Skeletal muscle tissue (tissue), 4 donors: ENCODE measurements around the gene PPP4C. TPM values are rescaled to one million over a fixed set of nuclear protein-coding genes. Genes with fewer than 3 reads are reported as not detected.
A peak's percentile ranks its signal among the peaks of the same experiment; 100 is the strongest.

Experiments used
- H3K27ac ChIP-seq: one replicate; pipeline ENCODE4 v1.7.0; 2013; ENCODE audit warnings: mild to moderate bottlenecking, low read depth, low read length, inconsistent platforms
- H3K27me3 ChIP-seq, 3 donors: one replicate each; pipeline ENCODE4 v1.7.0; 2013; ENCODE audit warnings: low read length in 3 of 3; ENCODE audit not compliant: control insufficient read depth in 3 of 3, insufficient read depth in 3 of 3
- H3K36me3 ChIP-seq, 3 donors: one replicate each; pipeline ENCODE4 v1.7.0; 2013; ENCODE audit warnings: low read length in 3 of 3; ENCODE audit not compliant: control insufficient read depth in 3 of 3, insufficient read depth in 3 of 3
- H3K4me1 ChIP-seq, 3 donors: one replicate each; pipeline ENCODE4 v1.7.0; 2013; ENCODE audit warnings: low read length in 3 of 3, mild to moderate bottlenecking in 3 of 3; ENCODE audit not compliant: control insufficient read depth in 3 of 3, insufficient read depth in 3 of 3
- H3K4me3 ChIP-seq, 3 donors: one replicate each; pipeline ENCODE4 v1.7.0; 2013; ENCODE audit warnings: low read length in 3 of 3
- H3K9ac ChIP-seq, 3 donors: one replicate each; pipeline ENCODE4 v1.7.0; 2013; ENCODE audit warnings: low read length in 3 of 3, mild to moderate bottlenecking in 3 of 3, moderate library complexity in 2 of 3, low read depth in 1 of 3
- H3K9me3 ChIP-seq, 3 donors: one replicate each; pipeline ENCODE4 v1.7.0; 2013; ENCODE audit warnings: low read length in 3 of 3; ENCODE audit not compliant: control insufficient read depth in 3 of 3
- total RNA-seq: library from RNA; depleted of rRNA; stranded (reverse); fragments of >200 nt; gene quantifications from one replicate; pipeline ENCODE4 v1.2.3, GENCODE V29; 2014
- donor health status: Osteomylitis.

The PPP4C gene
- total RNA-seq, 1 donor from 2014 or later, result 72.0 TPM

DNA sequence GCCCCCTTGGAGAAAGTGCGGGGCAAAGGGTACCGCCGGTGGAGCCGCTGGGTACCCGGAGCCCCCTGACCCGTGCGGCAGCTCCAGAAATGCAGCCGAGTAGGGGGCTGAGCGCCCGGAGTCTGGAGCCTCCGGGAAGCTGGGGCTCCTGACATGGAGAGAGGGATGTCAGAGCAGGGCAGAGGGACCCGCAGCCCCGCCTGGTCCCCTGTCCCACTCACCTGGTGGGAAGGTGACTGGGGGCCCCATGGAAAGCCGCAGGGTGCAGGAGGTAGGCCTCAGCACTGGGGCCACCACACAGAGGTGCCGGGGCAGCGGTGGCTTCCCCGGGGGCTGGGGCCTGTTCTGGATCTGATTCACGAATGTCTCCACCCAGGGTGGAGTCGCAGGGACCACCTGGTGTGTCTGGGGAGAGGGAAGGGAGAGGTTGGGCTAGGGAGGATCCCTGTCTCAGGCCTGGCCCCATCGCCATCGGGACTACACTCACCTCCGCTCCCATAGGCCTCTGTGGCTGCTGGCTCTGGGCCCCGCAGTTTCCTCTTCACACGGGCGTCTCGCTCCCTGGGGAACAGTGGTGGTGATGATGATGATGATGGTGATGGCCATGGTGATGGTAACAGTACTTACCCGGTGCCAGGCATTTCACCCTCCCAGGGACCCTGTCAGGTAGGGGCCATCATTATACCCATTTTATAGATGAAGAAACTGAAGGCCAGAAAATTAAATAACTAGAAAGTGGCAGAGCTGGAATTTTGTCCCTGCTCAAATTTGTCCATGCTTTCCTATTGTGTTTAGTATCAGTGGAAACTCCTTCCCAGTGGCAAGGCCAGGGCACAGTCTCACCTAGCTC is 10.7 kb downstream of the PPP4C start:
- Histone ChIP-seq H3K27ac (no peak overlapping the region), H3K4me1 (peaks cover 0 to 10% (median 10%) of the 10 kb centered on the region in 3 donors), H3K9ac (no peak overlapping the region)

DNA sequence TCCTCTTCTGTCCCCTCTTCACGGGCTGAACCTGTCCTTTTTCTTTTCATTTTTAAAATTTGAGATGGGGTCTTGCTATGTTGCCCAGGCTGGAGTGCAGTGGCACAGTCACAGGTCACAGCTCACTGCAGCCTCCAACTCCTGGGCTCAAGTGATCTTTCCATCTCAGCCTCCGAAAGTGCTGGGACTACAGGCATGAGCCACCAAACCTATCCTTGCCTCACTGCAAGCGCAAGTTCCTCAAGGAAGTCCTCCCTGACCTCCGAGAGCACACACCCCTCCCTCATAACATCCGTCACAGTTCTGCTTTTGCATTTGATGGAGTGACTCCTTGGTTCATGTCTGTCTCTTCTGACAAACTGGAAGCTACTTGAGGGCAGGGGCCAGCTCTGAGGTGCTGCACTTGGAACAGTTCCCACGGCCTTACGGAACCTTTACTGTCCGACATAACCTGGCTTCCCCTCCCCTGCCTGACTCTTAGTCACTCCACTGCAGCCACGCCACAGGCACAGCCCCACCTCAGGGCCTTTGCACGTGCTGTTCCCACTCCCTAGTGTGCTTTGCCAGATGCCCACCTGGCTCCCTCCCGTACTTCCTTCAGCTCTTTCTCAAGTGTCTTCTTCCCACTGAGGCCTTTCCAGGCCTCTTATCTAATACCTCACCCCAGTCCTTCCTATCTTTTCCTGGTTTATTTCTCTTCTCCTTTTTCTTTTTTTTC is 11.5 kb downstream of the PPP4C start:
- Histone ChIP-seq H3K4me1 (peaks cover 5 to 18% (median 17%) of the 10 kb centered on the region in 3 donors), H3K4me3 (no peak overlapping the region)

More for the DNA sequence above, 10.7 kb downstream of the PPP4C start:
- peaks cover 34 to 36% (median 34%) of the 10 kb centered on the region in 3 donors for H3K36me3 ChIP-seq
- no peak overlapping the region for H3K4me3 ChIP-seq
- no peaks in the 10 kb centered on the region for H3K27me3 ChIP-seq
- H3K9me3 ChIP-seq, result no peaks in the 10 kb centered on the region

DNA sequence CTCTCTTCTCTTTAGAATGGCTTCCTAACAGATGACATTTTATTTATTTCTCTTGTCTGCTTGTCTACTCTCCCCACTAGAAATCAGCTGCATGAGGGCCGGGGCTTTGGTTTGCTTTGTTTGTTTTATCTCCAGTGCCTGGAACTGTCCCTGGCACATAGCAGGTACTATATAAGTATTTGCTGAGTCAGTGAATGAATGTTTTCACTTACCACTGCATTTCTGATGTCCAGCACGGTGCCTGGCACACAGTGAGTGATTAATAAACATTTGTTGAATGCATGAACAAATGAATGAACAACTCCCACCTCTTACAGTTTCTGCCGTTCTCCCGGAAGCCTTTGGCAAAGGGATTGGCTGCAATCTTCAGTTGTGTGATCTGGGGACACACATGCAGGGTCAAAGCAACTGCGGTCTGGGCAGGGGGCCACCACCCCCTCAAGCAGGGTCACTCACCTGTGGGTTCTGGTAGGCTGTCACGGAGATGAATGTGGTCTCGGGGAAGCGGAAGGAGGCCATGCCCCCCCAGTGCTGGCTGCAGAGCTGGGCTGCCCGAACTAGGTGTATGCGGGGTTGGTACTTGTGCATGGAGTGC is 12.5 kb downstream of the PPP4C start:
- Histone ChIP-seq H3K9me3 (no peaks in the 10 kb centered on the region), H3K27ac (no peak overlapping the region), H3K27me3 (no peaks in the 10 kb centered on the region), H3K9ac (peak overlapping the region in 1 of 3 donors; percentile 16), H3K4me1 (peaks cover 10 to 28% (median 24%) of the 10 kb centered on the region in 3 donors), H3K4me3 (no peak overlapping the region), H3K36me3 (peaks cover 18 to 21% (median 20%) of the 10 kb centered on the region in 3 donors)

More for the DNA sequence above, 11.5 kb downstream of the PPP4C start:
- H3K27me3 ChIP-seq, result no peaks in the 10 kb centered on the region
- peaks cover 28 to 31% (median 30%) of the 10 kb centered on the region in 3 donors for H3K36me3 ChIP-seq
- H3K9me3 ChIP-seq, result no peaks in the 10 kb centered on the region
- H3K27ac ChIP-seq, result no peak overlapping the region
- no peak overlapping the region for H3K9ac ChIP-seq

DNA sequence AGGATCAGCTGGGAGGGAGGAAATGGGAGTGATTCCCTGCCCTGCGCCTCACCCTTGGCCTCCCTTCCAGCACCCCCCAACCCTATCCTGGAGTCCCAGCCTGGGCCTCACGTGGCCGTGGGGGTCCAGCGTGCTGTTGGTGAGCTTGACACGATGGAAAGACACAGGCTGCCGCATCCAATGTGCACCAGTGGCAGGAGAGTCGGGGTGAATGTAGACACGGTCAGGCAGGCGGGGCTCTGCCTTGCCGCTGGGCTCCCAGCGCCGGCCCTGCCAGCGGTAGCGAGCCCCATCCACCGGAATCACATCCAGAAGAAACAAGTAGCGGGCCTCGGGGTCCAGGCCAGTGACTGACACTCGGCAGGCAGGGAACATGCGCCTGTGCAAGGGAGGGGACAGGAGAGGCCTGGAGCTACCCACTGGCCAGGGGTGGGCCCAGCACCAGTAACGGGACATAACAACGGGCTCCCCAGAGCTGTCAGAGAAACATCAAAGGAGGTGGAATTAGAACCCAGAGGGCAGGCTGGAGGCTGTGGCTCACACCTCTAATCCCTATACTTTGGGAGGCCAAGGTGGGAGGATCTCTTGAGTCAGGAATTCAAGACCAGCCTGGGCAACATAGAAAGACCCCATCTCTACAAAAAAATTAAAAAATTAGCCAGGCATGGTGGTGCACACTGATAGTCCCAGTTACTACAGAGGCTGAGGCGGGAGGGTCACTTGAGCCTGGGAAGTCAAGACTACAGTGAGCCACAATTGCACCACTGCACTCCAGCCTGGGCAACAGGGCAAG is 13.2 kb downstream of the PPP4C start:
- Histone ChIP-seq H3K36me3 (peaks cover 15 to 18% (median 16%) of the 10 kb centered on the region in 3 donors), H3K4me1 (peaks cover 13 to 31% (median 28%) of the 10 kb centered on the region in 3 donors), H3K4me3 (no peak overlapping the region), H3K27ac (no peak overlapping the region), H3K9ac (peak overlapping the region in 1 of 3 donors; percentile 16), H3K9me3 (no peaks in the 10 kb centered on the region), H3K27me3 (no peaks in the 10 kb centered on the region)

DNA sequence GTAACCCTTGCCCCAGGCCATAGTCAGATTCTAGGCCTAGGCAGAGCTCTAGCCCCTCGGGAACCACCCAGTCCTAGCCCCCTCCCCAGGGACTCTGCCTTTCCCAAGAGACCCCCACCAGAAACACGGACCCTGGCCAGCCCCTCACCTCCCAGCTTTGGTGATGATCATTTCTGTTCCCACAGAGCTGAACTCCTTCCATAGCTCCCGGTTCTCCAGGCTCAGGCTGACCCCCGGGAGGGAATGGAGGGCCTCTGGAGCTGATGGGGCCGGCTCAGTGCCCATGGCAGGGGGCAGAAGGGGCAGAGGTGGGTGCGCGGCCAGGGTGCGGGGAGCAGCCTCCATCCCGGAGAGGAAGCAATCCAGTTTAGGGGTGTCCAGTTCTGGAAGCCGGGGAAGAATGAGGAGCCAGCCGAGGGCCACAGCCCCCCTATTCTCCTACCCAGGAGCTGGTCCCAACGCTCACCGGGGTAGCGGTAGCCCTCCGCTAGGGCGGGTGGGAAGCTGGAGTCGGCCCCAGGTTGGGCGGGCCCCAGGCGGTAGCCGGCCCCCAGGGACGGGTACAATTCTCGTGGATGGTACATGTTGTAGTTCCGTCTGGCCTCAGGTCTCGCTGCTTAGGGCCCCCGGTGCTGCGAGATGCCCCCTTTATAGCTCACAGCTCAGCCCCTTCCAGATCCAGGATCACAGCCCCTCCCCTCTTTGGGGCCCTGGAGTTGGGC is 15.0 kb downstream of the PPP4C start:
- Histone ChIP-seq H3K9ac (peak overlapping the region in 1 of 3 donors; percentile 89), H3K36me3 (peaks cover 13 to 15% (median 14%) of the 10 kb centered on the region in 3 donors), H3K27ac (peak overlapping the region; percentile 85), H3K9me3 (no peaks in the 10 kb centered on the region), H3K4me1 (peaks cover 29 to 46% (median 43%) of the 10 kb centered on the region in 3 donors), H3K27me3 (no peaks in the 10 kb centered on the region), H3K4me3 (no peak overlapping the region)

DNA sequence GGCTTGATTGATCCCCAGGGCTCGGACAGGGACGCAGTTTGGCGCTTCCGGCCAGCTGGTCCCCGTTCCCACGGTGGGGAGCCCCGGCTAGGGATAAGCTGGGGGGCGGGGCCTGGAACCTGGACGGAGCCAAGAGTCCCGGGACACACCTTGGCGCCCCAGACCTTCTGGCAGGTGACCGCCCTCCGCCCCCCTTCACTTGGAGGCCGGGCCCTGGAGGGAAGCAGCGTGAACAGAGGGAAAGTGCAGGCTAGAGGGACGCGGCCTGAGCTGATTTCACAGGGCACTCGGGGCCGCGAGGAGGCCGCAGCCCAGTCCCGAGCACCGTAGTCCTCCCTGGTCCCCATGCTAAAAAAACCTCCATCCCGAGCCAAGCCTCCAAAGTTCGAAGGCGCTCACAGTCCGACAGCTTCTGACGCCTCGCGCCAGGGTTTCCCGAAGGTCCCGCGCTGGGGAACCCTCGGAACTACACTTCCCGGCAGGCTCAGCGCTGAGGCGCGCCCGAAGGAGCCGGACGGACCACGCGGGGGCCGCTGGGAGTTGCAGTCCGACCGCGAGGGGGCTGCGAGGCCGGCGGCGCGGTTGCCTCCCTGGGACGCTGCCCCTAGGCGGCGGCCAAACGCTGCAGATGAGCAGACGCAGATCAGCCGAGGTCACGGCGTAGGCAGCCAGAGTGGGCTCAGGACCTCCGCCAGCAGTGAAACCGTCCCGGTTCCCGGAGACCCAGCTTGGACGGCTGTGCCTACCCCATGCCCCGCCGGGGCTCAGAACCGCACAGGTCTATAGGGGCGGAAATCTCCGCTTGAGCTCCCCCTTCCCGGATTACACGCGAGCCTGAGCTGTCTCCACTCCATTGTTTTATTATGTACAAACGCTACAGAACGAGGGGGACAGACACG is 15.9 kb downstream of the PPP4C start, which contains the start of gene TBX6:
Gene TBX6 (minus strand): TSS at position 451 of the 899 bp plus-strand sequence. CDS start 731 bp downstream, outside the sequence.
- no peaks in the 10 kb centered on the region for H3K27me3 ChIP-seq
- no peaks in the 10 kb centered on the region for H3K9me3 ChIP-seq
- peak within 1 kb of the TSS; percentile 71 to 83 (median 77) for H3K4me3 ChIP-seq
- H3K9ac ChIP-seq, result peak within 1 kb of the TSS; percentile 72 to 89 (median 81)
- H3K4me1 ChIP-seq, result peaks cover 33 to 51% (median 47%) of the 10 kb centered on the region in 3 donors
- peaks cover 13 to 15% (median 14%) of the 10 kb centered on the region in 3 donors for H3K36me3 ChIP-seq
- H3K27ac ChIP-seq, result peak within 1 kb of the TSS; percentile 85

DNA sequence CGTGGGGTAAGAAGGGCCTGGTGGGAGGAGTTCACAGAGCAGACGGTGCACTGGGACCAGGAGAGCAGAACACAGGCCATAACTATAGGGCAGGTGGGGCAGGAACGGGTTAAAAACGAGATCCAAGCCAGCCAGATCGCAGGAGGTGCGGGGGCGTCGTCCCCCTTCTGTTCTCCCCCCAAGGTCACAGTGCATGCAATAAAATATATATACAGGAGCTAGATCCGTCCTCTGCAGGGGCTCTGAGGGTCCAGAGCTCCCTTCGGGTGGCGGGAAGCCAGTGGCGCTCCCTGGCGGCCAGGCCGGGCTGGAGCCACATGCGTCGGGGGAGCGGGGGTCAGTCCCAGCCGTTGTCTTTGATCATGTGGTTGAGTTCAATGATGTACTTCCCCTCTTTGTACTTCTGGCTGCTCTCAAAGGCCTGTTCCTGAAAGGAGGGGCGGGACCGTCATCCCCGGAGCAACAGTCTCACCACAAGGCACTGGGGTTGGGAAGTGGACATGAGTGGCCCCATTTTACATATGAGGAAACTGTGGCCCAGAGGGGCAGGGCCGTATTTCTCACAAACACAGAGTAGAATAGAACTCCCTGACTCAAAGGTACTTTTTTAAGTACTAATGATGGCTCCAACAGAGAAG is 16.7 kb downstream of the PPP4C start:
- H3K27ac ChIP-seq, result peak overlapping the region; percentile 85
- H3K9me3 ChIP-seq, result peaks cover 0 to 4% (median 4%) of the 10 kb centered on the region in 3 donors
- H3K36me3 ChIP-seq, result peaks cover 12 to 15% (median 14%) of the 10 kb centered on the region in 3 donors
- H3K4me1 ChIP-seq, result peaks cover 34 to 53% (median 47%) of the 10 kb centered on the region in 3 donors
- H3K27me3 ChIP-seq, result no peaks in the 10 kb centered on the region
- H3K9ac ChIP-seq, result peak overlapping the region; percentile 72 to 89 (median 81)
- H3K4me3 ChIP-seq, result peak overlapping the region; percentile 64 to 80 (median 77)
